ENCODE data around the gene ALG2.

DNA sequence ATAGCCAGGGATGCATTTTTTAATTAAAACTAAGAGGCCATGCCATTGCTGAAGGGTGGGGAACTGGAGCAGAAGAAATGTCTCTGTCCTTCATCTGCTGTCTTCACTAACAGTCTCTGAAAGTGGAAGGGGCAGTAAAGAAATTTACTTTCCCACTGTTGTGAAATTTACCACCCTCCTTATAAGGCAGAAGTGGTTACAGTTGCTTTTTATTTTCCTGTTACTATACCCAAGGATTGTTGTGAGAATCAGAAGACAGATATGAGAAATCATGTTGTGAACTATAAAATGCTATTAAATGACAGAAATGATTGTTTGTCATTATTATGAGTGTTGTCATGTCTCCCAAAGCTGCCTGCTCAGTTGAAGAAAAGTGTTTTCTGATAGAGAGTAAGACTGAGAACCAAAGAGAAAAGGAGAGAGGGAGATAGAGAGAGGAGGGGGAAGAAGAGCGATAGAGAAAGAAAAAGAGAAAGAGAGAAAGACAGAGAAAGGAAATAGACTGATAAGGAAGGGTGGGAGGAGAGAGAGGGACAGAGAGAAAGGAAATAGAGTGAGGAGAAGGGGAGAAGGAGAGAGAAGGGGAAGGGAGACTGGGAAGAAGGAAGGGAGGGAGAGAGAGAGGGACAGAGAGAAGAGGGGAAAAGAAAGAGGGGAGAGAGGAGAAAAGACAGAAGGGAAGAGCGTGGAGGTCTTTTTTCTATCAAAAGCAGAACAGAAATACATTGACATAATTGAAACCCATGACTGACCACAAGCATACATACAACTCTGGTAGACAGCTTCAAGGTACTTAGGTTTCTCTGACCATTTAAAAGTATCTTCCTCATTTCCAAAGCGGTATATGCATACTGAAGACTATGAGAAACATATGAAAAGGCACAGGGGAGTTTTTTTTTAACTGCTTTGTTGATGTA, 22.9 kb upstream of the ALG2 start:
- TF ChIP-seq, protein P1, sequence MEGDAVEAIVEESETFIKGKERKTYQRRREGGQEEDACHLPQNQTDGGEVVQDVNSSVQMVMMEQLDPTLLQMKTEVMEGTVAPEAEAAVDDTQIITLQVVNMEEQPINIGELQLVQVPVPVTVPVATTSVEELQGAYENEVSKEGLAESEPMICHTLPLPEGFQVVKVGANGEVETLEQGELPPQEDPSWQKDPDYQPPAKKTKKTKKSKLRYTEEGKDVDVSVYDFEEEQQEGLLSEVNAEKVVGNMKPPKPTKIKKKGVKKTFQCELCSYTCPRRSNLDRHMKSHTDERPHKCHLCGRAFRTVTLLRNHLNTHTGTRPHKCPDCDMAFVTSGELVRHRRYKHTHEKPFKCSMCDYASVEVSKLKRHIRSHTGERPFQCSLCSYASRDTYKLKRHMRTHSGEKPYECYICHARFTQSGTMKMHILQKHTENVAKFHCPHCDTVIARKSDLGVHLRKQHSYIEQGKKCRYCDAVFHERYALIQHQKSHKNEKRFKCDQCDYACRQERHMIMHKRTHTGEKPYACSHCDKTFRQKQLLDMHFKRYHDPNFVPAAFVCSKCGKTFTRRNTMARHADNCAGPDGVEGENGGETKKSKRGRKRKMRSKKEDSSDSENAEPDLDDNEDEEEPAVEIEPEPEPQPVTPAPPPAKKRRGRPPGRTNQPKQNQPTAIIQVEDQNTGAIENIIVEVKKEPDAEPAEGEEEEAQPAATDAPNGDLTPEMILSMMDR (conservative IDR thresholded peaks at IDR 0.05; ENCODE audit: low read depth in 2 of 2), result no peak
- TF ChIP-seq, protein P2, sequence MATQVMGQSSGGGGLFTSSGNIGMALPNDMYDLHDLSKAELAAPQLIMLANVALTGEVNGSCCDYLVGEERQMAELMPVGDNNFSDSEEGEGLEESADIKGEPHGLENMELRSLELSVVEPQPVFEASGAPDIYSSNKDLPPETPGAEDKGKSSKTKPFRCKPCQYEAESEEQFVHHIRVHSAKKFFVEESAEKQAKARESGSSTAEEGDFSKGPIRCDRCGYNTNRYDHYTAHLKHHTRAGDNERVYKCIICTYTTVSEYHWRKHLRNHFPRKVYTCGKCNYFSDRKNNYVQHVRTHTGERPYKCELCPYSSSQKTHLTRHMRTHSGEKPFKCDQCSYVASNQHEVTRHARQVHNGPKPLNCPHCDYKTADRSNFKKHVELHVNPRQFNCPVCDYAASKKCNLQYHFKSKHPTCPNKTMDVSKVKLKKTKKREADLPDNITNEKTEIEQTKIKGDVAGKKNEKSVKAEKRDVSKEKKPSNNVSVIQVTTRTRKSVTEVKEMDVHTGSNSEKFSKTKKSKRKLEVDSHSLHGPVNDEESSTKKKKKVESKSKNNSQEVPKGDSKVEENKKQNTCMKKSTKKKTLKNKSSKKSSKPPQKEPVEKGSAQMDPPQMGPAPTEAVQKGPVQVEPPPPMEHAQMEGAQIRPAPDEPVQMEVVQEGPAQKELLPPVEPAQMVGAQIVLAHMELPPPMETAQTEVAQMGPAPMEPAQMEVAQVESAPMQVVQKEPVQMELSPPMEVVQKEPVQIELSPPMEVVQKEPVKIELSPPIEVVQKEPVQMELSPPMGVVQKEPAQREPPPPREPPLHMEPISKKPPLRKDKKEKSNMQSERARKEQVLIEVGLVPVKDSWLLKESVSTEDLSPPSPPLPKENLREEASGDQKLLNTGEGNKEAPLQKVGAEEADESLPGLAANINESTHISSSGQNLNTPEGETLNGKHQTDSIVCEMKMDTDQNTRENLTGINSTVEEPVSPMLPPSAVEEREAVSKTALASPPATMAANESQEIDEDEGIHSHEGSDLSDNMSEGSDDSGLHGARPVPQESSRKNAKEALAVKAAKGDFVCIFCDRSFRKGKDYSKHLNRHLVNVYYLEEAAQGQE (IDR thresholded peaks at IDR 0.05; ENCODE audit: unreplicated experiment), result no peak
- no peak for TF ChIP-seq EZH2 (IDR thresholded peaks at IDR 0.05; ENCODE audit: low read depth, unreplicated experiment)
- TF ChIP-seq POLR2AphosphoS5 (IDR thresholded peaks at IDR 0.05; ENCODE audit: low read depth), result no peak
- TF ChIP-seq EZH2phosphoT487 (IDR thresholded peaks at IDR 0.05; ENCODE audit: unreplicated experiment), result no peak
- TF ChIP-seq, protein P3, sequence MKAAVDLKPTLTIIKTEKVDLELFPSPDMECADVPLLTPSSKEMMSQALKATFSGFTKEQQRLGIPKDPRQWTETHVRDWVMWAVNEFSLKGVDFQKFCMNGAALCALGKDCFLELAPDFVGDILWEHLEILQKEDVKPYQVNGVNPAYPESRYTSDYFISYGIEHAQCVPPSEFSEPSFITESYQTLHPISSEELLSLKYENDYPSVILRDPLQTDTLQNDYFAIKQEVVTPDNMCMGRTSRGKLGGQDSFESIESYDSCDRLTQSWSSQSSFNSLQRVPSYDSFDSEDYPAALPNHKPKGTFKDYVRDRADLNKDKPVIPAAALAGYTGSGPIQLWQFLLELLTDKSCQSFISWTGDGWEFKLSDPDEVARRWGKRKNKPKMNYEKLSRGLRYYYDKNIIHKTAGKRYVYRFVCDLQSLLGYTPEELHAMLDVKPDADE (IDR thresholded peaks at IDR 0.05), result no peak
- no peak for TF ChIP-seq JUNB (IDR thresholded peaks at IDR 0.05; ENCODE audit: unreplicated experiment)
- TF ChIP-seq ZNF331 (CRISPR knock-in tag; IDR thresholded peaks at IDR 0.05; ENCODE audit: low read depth), result no peak
- TF ChIP-seq NANOG (IDR thresholded peaks at IDR 0.05; ENCODE audit: borderline replicate concordance), result no peak
